SU-DHL-6 (cell line): ENCODE data around the gene UBE2G2.

Experiments
- CTCF ChIP-seq: fragments of 200-600 bp; sonication (generic); IDR thresholded peaks from one replicate; pipeline ENCODE4 v1.5.1; 2017; ENCODE audit warnings: antibody characterized with exemption, mild to moderate bottlenecking, low read length, moderate library complexity; ENCODE audit not compliant: insufficient read depth, poor library complexity, severe bottlenecking
- EZH2phosphoT487 ChIP-seq: fragments of 200-600 bp; sonication (generic), shearing (Covaris generic); conservative IDR thresholded peaks from 2 replicates; pipeline ENCODE4 v1.6.1; 2018; ENCODE audit warnings: mild to moderate bottlenecking, antibody characterized with exemption, low read length, moderate library complexity, mixed read lengths

GRCh38 chr21:44755227-44755626, 46.4 kb downstream of the UBE2G2 start:
- TF ChIP-seq CTCF, result no peak
- no peak for TF ChIP-seq EZH2phosphoT487
